K562 (cell line): Measurements from ENCODE around the gene KRT75. TPM values are rescaled to one million over a fixed set of nuclear protein-coding genes. Genes with fewer than 3 reads are reported as not detected.

Experiments
- ATAC-seq: fragments of 200-7000 bp; cut with Tn5 transposase; 3 replicates; pipeline ENCODE4 v1.9.1; 2020; ENCODE audit warnings: moderate library complexity
- BruUV-seq: library from RNA; stranded (reverse); fragments of 400-500 nt; replicated peaks from 2 replicates; lab custom pipeline; 2021; lab: Mats Ljungman, UMichigan
- CTCF ChIA-PET: fragments of 300-600 bp; formaldehyde crosslinking; extraction: SDS; loops from one replicate; lab custom pipeline; 2021; ENCODE audit warnings: low intra/inter-chr PET ratio; lab: Yijun Ruan, JAX
- POLR2A ChIA-PET: fragments of 300-600, 350-650 bp; sonication (Branson Sonifier 250); formaldehyde crosslinking; extraction: SDS; loops from one replicate; lab custom pipeline; 2021; ENCODE audit warnings: antibody characterized with exemption, inconsistent platforms; lab: Yijun Ruan, JAX
- DNase-seq, 4 experiments: peaks; one replicate each; pipeline versions ENCODE4 v3.0.0 to v3.0.0-alpha.2; 2011 to 2018; ENCODE audit warnings: low spot score in 3 of 4, mixed read lengths in 3 of 4; ENCODE audit errors: extremely low read depth in 1 of 4
- FAIRE-seq: peaks from 2 replicates; lab custom pipeline; 2011; peaks lifted over from hg19 to GRCh38; lab: Jason Lieb, UNC
- H2AFZ ChIP-seq: 2 replicates; pipeline ENCODE4 v1.6.0; 2011; ENCODE audit warnings: low read depth, low read length, control low read depth, inconsistent platforms
- H3K27ac ChIP-seq: fragments of 200-600 bp; 3 replicates; pipeline ENCODE4 v1.8.0; 2011; ENCODE audit warnings: low read depth, mild to moderate bottlenecking, control low read depth, inconsistent platforms, low read length, moderate library complexity, mixed read lengths; ENCODE audit errors: extremely low read depth
- H3K27me3 ChIP-seq, 2 experiments: fragments of 300-600 bp in 1 of 2; 2 replicates in 1 of 2; 3 replicates in 1 of 2; pipeline versions ENCODE4 v1.6.0 to v1.8.0; 2011; ENCODE audit warnings: inconsistent platforms in 2 of 2, low read length in 2 of 2, mild to moderate bottlenecking in 1 of 2, mixed read lengths in 1 of 2, moderate library complexity in 1 of 2; ENCODE audit not compliant: control insufficient read depth in 2 of 2, insufficient read depth in 2 of 2
- H3K36me3 ChIP-seq: fragments of 300-600 bp; 3 replicates; pipeline ENCODE4 v1.8.0; 2011; ENCODE audit warnings: mild to moderate bottlenecking, low read length, inconsistent platforms; ENCODE audit not compliant: control insufficient read depth, insufficient read depth
- H3K4me1 ChIP-seq, 2 experiments: fragments of 200-600 bp in 1 of 2; replicated peaks in 1 of 2; 2 replicates in 1 of 2; 3 replicates in 1 of 2; pipeline versions ENCODE4 v1.5.1 to v1.8.0; 2011; ENCODE audit warnings: inconsistent platforms in 2 of 2, low read length in 2 of 2, mild to moderate bottlenecking in 1 of 2, mixed read lengths in 1 of 2, moderate library complexity in 1 of 2; ENCODE audit not compliant: control insufficient read depth in 2 of 2, insufficient read depth in 2 of 2
- H3K4me2 ChIP-seq: 2 replicates; pipeline ENCODE4 v1.6.1; 2011; ENCODE audit warnings: low read length, control low read depth, inconsistent platforms, mixed read lengths; ENCODE audit not compliant: insufficient read depth
- H3K4me3 ChIP-seq: fragments of 200-600 bp; sonication (generic), shearing (Covaris generic); 2 replicates; pipeline ENCODE4 v1.5.1; 2016; ENCODE audit warnings: control low read depth, inconsistent platforms
- H3K79me2 ChIP-seq: fragments of 200-600 bp; 3 replicates; pipeline ENCODE4 v1.8.0; 2011; ENCODE audit warnings: low read length, inconsistent platforms; ENCODE audit not compliant: control insufficient read depth, insufficient read depth
- H3K9ac ChIP-seq, 2 experiments: 2 replicates each; pipeline versions ENCODE4 v1.6.0 to v1.6.1; 2011; ENCODE audit warnings: low read depth in 2 of 2, low read length in 2 of 2, control low read depth in 1 of 2, inconsistent platforms in 1 of 2, mild to moderate bottlenecking in 1 of 2, mixed read lengths in 1 of 2; ENCODE audit not compliant: insufficient read depth in 1 of 2
- H3K9me1 ChIP-seq: one replicate; pipeline ENCODE4 v1.6.0; 2011; ENCODE audit warnings: inconsistent platforms, mild to moderate bottlenecking, low read length, moderate library complexity; ENCODE audit not compliant: control insufficient read depth, insufficient read depth
- H3K9me3 ChIP-seq: replicated peaks from 2 replicates; pipeline ENCODE4 v1.5.1; 2011; ENCODE audit warnings: low read depth, low read length, inconsistent platforms; ENCODE audit not compliant: control insufficient read depth, insufficient read depth
- H4K20me1 ChIP-seq: replicated peaks from 2 replicates; pipeline ENCODE4 v1.6.1; 2011; ENCODE audit warnings: low read length, inconsistent platforms, mixed read lengths; ENCODE audit not compliant: control insufficient read depth, insufficient read depth
- C11orf30 ChIP-seq: fragments of 450-650 bp; IDR thresholded peaks from 2 replicates; pipeline ENCODE4 v1.6.1; 2016; ENCODE audit warnings: low read depth, mild to moderate bottlenecking
- CBFA2T3 ChIP-seq: fragments of 450-650 bp; IDR thresholded peaks from 2 replicates; pipeline ENCODE4 v1.6.1; 2017
- CHD1 ChIP-seq: fragments of 200-600 bp; sonication (generic); IDR thresholded peaks from one replicate; pipeline ENCODE4 v1.6.1; 2012; ENCODE audit warnings: mild to moderate bottlenecking, moderate library complexity, low read length, inconsistent platforms
- HDAC3 ChIP-seq: fragments of 450-650 bp; IDR thresholded peaks from 2 replicates; pipeline ENCODE4 v1.6.1; 2018; ENCODE audit warnings: borderline replicate concordance, mild to moderate bottlenecking, moderate library complexity; ENCODE audit not compliant: partially characterized antibody
- HDAC8 ChIP-seq: fragments of 450-650 bp; IDR thresholded peaks from 2 replicates; pipeline ENCODE4 v1.6.1; 2016; ENCODE audit warnings: mild to moderate bottlenecking, missing genetic modification characterization, moderate library complexity, missing compliant biosample characterization
- HIVEP1 ChIP-seq: fragments of 250-450 bp; sonication (Bioruptor Pico); IDR thresholded peaks from 2 replicates; pipeline ENCODE4 v1.4.0; 2020; ENCODE audit warnings: mild to moderate bottlenecking
- MYBL2 ChIP-seq, 2 experiments: fragments of 450-650 bp in 1 of 2; sonication (generic) in 1 of 2; formaldehyde crosslinking in 1 of 2; IDR thresholded peaks; 2 replicates each; pipeline versions ENCODE4 v1.6.1 to v1.8.1; 2017 to 2022; ENCODE audit warnings: borderline replicate concordance in 1 of 2, inconsistent platforms in 1 of 2, low read depth in 1 of 2, mild to moderate bottlenecking in 1 of 2, missing genetic modification reagents in 1 of 2, moderate library complexity in 1 of 2
- SIN3B ChIP-seq: fragments of 450-650 bp; IDR thresholded peaks from 2 replicates; pipeline ENCODE4 v1.6.1; 2017; ENCODE audit warnings: low read depth, mild to moderate bottlenecking, moderate library complexity
- SMAD1 ChIP-seq: fragments of 150-350 bp; IDR thresholded peaks from 2 replicates; pipeline ENCODE4 v1.6.1; 2014; ENCODE audit warnings: low read length, low read depth; ENCODE audit not compliant: partially characterized antibody
- TAF1 ChIP-seq: IDR thresholded peaks from 2 replicates; pipeline ENCODE4 v1.6.1; 2011; ENCODE audit warnings: mild to moderate bottlenecking, low read length, moderate library complexity; ENCODE audit not compliant: insufficient read depth, control insufficient read depth, severe bottlenecking; ENCODE audit errors: extremely low read depth
- ZBTB8A ChIP-seq: fragments of 450-650 bp; IDR thresholded peaks from 2 replicates; pipeline ENCODE4 v1.6.1; 2018; ENCODE audit warnings: mild to moderate bottlenecking, moderate library complexity; ENCODE audit not compliant: partially characterized antibody
- ZNF76 ChIP-seq: fragments of 250-450 bp; sonication (Bioruptor Pico); IDR thresholded peaks from 2 replicates; pipeline ENCODE4 v1.4.0; 2020; ENCODE audit warnings: mild to moderate bottlenecking, moderate library complexity, borderline replicate concordance
- ZNF79 ChIP-seq: fragments of 250-450 bp; sonication (Bioruptor Pico); IDR thresholded peaks from 2 replicates; pipeline ENCODE4 v1.4.0; 2020; ENCODE audit warnings: low read depth, mild to moderate bottlenecking, moderate library complexity
- WGBS: fragments of 100-300 bp; shearing (Covaris generic); methylation state at CpG from one replicate; pipeline ENCODE4 v1.1.6; 2016; ENCODE audit warnings: low coverage, mixed read lengths; ENCODE audit not compliant: insufficient coverage; ENCODE audit errors: missing lambda C conversion rate; 5-methylcytosine and 5-hydroxymethylcytosine counted together
- in situ Hi-C: fragments of 300-500 bp; cut with MboI; formaldehyde crosslinking; loops from 4 replicates; pipeline ENCODE4 v1.15.0; 2018; ENCODE audit warnings: inconsistent platforms, mixed read lengths
- intact Hi-C: fragments of 100-400 bp; cut with micrococcal nuclease; formaldehyde crosslinking; loops from 2 replicates; pipeline ENCODE4 v1.14.2; 2022
- polyA plus RNA-seq, 8 experiments: library from polyadenylated mRNA; depleted of rRNA in 4 of 8; stranded (reverse) in 5 of 8; unstranded in 3 of 8; fragments of >200 nt; fragmentation: Nextera tagmentation in 2 of 8; fragmentation: Illumina TruSeq in 1 of 8; extraction: Ambion mirVana in 2 of 8; extraction: Trizol in 1 of 8; gene quantifications; 2 replicates each; pipeline versions ENCODE4 v1.2.1 to v1.2.3, GENCODE V29; 2011 to 2014; ENCODE audit warnings: inconsistent platforms in 1 of 8, missing spikeins in 1 of 8
- total RNA-seq, 7 experiments: library from RNA; depleted of rRNA in 6 of 7; stranded (reverse); fragments of >200 nt in 6 of 7; fragmentation: Illumina TruSeq in 2 of 7; extraction: Trizol in 2 of 7; gene quantifications; 2 replicates each; pipeline versions ENCODE4 v1.2.1 to v1.2.3, GENCODE V29; 2011 to 2021; ENCODE audit warnings: low replicate concordance in 1 of 7
- TF ChIP-seq, protein P1 (sequence below): fragments of 450-650 bp; IDR thresholded peaks from 2 replicates; pipeline ENCODE4 v1.6.1; 2017; ENCODE audit warnings: mild to moderate bottlenecking, moderate library complexity
- TF ChIP-seq, protein P2 (sequence below): fragments of 250-450 bp; sonication (Bioruptor Pico); IDR thresholded peaks from 2 replicates; pipeline ENCODE4 v1.4.0; 2020; ENCODE audit warnings: mild to moderate bottlenecking, moderate library complexity

The KRT75 gene
- total and polyA plus RNA-seq, 9 of the 15 experiments (the other 6 are each of a cell fraction or from before 2014, with no cell fraction given) = not detected

DNA sequence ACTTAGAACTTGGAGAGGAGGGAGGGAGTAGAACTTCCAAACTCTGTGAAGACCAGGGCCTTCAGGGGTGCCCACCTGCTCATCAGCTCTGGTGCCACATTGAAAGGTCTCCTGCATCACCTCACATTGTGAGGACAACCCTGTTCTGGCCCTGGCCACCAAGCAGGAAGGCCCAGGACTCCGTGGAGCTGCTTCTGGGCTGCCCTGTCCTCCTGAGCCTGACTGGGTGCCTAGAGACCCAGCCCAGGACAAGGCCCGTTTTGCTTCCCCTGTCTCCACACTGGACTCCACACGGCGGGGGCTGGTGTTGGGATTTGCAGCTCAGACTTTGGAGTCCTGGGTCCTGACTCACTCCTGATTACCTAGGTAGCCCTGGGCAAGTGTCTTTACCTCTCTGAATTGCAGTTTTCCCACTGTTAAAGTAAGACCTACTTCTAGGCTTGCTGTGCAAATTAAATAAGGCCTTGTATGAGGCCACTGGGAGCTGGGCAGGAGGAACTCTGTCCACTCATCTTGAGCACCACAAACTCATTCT is 15.5 kb downstream of the KRT75 start:
- peaks cover 0 to 26% of the 10 kb centered on the region in 2 experiments; a peak in 2 of 5 replicates for H3K27me3 ChIP-seq
- H3K9ac ChIP-seq = no peak overlapping the region
- no TSS peak for BruUV-seq
- POLR2A ChIA-PET = no interaction called here
- FAIRE-seq (no peak), DNase-seq (no peak), ATAC-seq (no peak)
- H3K9me1 ChIP-seq = peaks cover 3% of the 10 kb centered on the region
- H3K4me2 ChIP-seq = no peak overlapping the region
- CTCF ChIA-PET = no interaction called here
- no peaks in the 10 kb centered on the region for H3K79me2 ChIP-seq
- peaks cover 7% of the 10 kb centered on the region; the same call in 1 of the 2 replicates for H4K20me1 ChIP-seq
- intact Hi-C loops = no loop called here
- no peak overlapping the region for H3K4me3 ChIP-seq
- in situ Hi-C loops = no loop called here
- no peaks in the 10 kb centered on the region; a peak in 1 of 5 replicates for H3K4me1 ChIP-seq
- WGBS = 0% methylated on average over 4 of the region's 4 CpGs
- no peak overlapping the region for H2AFZ ChIP-seq
- H3K27ac ChIP-seq = no peak overlapping the region
- no peaks in the 10 kb centered on the region for H3K9me3 ChIP-seq
- no peaks in the 10 kb centered on the region for H3K36me3 ChIP-seq
- no peak for TF ChIP-seq ZBTB8A
- TF ChIP-seq CHD1 = no peak
- TF ChIP-seq, protein P1, sequence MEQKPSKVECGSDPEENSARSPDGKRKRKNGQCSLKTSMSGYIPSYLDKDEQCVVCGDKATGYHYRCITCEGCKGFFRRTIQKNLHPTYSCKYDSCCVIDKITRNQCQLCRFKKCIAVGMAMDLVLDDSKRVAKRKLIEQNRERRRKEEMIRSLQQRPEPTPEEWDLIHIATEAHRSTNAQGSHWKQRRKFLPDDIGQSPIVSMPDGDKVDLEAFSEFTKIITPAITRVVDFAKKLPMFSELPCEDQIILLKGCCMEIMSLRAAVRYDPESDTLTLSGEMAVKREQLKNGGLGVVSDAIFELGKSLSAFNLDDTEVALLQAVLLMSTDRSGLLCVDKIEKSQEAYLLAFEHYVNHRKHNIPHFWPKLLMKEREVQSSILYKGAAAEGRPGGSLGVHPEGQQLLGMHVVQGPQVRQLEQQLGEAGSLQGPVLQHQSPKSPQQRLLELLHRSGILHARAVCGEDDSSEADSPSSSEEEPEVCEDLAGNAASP = no peak
- no peak for TF ChIP-seq SIN3B
- TF ChIP-seq SMAD1 = no peak
- TF ChIP-seq C11orf30 = no peak
- no peak for TF ChIP-seq HDAC3
- no peak for TF ChIP-seq TAF1
- no peak for TF ChIP-seq ZNF76 (CRISPR knock-in tag)
- TF ChIP-seq, protein P2, sequence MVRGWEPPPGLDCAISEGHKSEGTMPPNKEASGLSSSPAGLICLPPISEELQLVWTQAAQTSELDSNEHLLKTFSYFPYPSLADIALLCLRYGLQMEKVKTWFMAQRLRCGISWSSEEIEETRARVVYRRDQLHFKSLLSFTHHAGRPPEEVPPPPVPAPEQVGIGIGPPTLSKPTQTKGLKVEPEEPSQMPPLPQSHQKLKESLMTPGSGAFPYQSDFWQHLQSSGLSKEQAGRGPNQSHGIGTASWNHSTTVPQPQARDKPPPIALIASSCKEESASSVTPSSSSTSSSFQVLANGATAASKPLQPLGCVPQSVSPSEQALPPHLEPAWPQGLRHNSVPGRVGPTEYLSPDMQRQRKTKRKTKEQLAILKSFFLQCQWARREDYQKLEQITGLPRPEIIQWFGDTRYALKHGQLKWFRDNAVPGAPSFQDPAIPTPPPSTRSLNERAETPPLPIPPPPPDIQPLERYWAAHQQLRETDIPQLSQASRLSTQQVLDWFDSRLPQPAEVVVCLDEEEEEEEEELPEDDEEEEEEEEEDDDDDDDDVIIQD (CRISPR knock-in tag) = no peak
- no peak for TF ChIP-seq ZNF79 (CRISPR knock-in tag)
- TF ChIP-seq CBFA2T3 = no peak
- TF ChIP-seq HIVEP1 (CRISPR knock-in tag) = no peak
- TF ChIP-seq HDAC8 (tag) = no peak
- no peak for TF ChIP-seq MYBL2 (IDR thresholded peaks at IDR 0.05; ENCODE audit: low read depth)
- no peak for TF ChIP-seq MYBL2 (CRISPR knock-in tag; IDR thresholded peaks at IDR 0.05; ENCODE audit: borderline replicate concordance)
- TF ChIP-seq, all 486 proteins: peak for 0
